HL-60 (cell line): ENCODE data around the gene POU2F2. TPM values are rescaled to one million over a fixed set of nuclear protein-coding genes. Genes with fewer than 3 reads are reported as not detected.

Experiments used
- DNase-seq, 2 experiments: peaks; one replicate each; pipeline ENCODE4 v3.0.0-alpha.2; 2010 to 2020; ENCODE audit warnings: low read depth in 1 of 2, low spot score in 1 of 2
- H3K27ac ChIP-seq: fragments of 250-450 bp; sonication (Bioruptor Pico); replicated peaks from 2 replicates; pipeline ENCODE4 v1.5.1; 2020; ENCODE audit warnings: mild to moderate bottlenecking, moderate library complexity
- H3K27me3 ChIP-seq: fragments of 250-450 bp; sonication (Bioruptor Pico); 2 replicates; pipeline ENCODE4 v1.5.1; 2021; ENCODE audit warnings: mild to moderate bottlenecking, moderate library complexity; ENCODE audit not compliant: insufficient read depth, poor library complexity, severe bottlenecking
- H3K4me3 ChIP-seq: replicated peaks from 2 replicates; pipeline ENCODE4 v1.5.1; 2011; ENCODE audit warnings: mild to moderate bottlenecking, control low read depth, low read length; ENCODE audit not compliant: insufficient read depth
- GABPA ChIP-seq: IDR thresholded peaks from 2 replicates; pipeline ENCODE4 v1.6.1; 2012; ENCODE audit warnings: low read depth
- POLR2AphosphoS5 ChIP-seq: IDR thresholded peaks from 2 replicates; pipeline ENCODE4 v1.6.1; 2012; ENCODE audit warnings: low read depth
- SPI1 ChIP-seq: IDR thresholded peaks from 2 replicates; pipeline ENCODE4 v1.6.1; 2012; ENCODE audit warnings: low read depth, mild to moderate bottlenecking, borderline replicate concordance
- microRNA-seq: library from miRNA; unstranded; fragments of <30 nt; microRNA quantifications from one replicate; pipeline ENCODE4, GENCODE V29; 2018
- TF ChIP-seq, protein P1 (sequence below): IDR thresholded peaks from one replicate; pipeline ENCODE4 v1.5.1; 2011; ENCODE audit warnings: low read length, control low read depth, inconsistent platforms; ENCODE audit not compliant: insufficient read depth
- TF ChIP-seq, protein P2 (sequence below): IDR thresholded peaks from 2 replicates; pipeline ENCODE4 v1.6.1; 2012; ENCODE audit warnings: low read depth; ENCODE audit not compliant: insufficient replicate concordance

POU2F2 gene

DNA sequence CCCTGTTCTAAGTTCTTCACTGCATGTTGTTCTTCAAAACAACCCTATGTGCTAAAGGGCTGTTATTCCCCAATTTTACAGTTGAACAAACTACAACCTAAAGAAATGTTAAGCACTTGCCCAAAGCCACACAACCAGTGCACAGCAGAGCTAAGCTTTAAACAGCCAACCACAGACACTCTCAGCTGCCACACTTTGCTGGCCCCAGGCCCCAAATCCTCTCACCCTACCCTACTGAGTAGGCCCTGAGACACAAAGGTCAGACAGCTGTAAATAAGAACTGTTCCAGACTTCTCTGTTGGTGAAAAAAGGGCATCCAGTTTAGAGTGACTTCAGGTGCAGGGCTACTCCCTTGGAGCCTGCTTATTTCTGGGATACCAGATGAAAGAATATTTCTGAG lies 92.2 kb downstream of the POU2F2 start:
- no peak overlapping the region for H3K27ac ChIP-seq
- TF ChIP-seq, protein P1, sequence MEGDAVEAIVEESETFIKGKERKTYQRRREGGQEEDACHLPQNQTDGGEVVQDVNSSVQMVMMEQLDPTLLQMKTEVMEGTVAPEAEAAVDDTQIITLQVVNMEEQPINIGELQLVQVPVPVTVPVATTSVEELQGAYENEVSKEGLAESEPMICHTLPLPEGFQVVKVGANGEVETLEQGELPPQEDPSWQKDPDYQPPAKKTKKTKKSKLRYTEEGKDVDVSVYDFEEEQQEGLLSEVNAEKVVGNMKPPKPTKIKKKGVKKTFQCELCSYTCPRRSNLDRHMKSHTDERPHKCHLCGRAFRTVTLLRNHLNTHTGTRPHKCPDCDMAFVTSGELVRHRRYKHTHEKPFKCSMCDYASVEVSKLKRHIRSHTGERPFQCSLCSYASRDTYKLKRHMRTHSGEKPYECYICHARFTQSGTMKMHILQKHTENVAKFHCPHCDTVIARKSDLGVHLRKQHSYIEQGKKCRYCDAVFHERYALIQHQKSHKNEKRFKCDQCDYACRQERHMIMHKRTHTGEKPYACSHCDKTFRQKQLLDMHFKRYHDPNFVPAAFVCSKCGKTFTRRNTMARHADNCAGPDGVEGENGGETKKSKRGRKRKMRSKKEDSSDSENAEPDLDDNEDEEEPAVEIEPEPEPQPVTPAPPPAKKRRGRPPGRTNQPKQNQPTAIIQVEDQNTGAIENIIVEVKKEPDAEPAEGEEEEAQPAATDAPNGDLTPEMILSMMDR: no peak
- TF ChIP-seq GABPA: no peak
- TF ChIP-seq, protein P2, sequence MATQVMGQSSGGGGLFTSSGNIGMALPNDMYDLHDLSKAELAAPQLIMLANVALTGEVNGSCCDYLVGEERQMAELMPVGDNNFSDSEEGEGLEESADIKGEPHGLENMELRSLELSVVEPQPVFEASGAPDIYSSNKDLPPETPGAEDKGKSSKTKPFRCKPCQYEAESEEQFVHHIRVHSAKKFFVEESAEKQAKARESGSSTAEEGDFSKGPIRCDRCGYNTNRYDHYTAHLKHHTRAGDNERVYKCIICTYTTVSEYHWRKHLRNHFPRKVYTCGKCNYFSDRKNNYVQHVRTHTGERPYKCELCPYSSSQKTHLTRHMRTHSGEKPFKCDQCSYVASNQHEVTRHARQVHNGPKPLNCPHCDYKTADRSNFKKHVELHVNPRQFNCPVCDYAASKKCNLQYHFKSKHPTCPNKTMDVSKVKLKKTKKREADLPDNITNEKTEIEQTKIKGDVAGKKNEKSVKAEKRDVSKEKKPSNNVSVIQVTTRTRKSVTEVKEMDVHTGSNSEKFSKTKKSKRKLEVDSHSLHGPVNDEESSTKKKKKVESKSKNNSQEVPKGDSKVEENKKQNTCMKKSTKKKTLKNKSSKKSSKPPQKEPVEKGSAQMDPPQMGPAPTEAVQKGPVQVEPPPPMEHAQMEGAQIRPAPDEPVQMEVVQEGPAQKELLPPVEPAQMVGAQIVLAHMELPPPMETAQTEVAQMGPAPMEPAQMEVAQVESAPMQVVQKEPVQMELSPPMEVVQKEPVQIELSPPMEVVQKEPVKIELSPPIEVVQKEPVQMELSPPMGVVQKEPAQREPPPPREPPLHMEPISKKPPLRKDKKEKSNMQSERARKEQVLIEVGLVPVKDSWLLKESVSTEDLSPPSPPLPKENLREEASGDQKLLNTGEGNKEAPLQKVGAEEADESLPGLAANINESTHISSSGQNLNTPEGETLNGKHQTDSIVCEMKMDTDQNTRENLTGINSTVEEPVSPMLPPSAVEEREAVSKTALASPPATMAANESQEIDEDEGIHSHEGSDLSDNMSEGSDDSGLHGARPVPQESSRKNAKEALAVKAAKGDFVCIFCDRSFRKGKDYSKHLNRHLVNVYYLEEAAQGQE: no peak
- no peak for TF ChIP-seq POLR2AphosphoS5
- no peak for TF ChIP-seq SPI1
- no peak overlapping the region for H3K4me3 ChIP-seq
- no peak for DNase-seq
- no peaks in the 10 kb centered on the region for H3K27me3 ChIP-seq

DNA sequence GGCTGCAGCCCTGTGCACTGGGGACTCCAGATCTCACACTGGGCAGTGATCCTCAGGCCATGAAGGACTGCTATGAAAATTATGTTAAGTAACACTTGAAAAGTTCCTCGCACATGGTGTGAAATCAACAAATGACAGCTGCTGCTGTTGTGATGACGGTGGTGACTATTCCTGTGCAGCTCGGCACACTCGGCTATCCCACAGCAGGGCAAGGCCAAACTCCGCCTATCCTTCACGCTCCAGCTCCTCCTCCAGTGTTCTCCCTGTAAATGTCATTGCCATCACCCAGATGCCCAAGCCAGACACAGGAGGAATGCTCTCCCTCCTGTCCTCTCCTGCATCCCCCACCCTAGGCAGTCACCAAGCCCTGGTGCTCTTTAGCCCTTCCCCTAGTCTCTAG lies 93.6 kb downstream of the POU2F2 start:
- no peak for DNase-seq
- TF ChIP-seq, protein P2: no peak
- TF ChIP-seq POLR2AphosphoS5 (no peak), SPI1 (no peak), GABPA (no peak)
- TF ChIP-seq, protein P1: no peak
- no peak overlapping the region for H3K27ac ChIP-seq
- no peak overlapping the region for H3K4me3 ChIP-seq
- H3K27me3 ChIP-seq: no peaks in the 10 kb centered on the region

DNA sequence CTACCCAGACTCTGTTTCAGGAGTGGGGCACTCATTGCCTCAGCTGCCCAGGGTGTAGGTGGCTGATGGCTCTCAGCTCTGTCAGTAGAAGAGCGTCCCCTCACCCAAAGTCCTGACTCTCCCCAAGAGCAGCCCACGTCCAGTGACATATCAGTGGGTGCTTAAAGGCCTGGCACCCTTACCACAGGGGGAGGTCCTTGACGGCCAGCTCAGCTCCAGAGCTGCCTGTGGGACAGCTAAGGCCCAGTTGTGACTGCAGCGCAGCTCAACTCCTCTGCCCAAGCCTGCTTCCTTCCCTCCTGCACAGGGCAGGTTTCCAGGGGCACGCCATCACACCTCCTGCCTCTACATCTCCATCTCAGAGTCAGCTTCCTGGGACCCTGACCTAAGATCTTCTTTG lies 94.6 kb downstream of the POU2F2 start:
- DNase-seq: no peak
- no peaks in the 10 kb centered on the region for H3K27me3 ChIP-seq
- H3K4me3 ChIP-seq: no peak overlapping the region
- no peak overlapping the region for H3K27ac ChIP-seq
- TF ChIP-seq, protein P1: no peak
- TF ChIP-seq, protein P2: no peak
- TF ChIP-seq SPI1 (no peak), POLR2AphosphoS5 (no peak), GABPA (no peak)

Small RNA genes lying within 50 kb of the gene (microRNA-seq; reads per million reads assigned to microRNA genes)
- gene MIR4323: not detected
